Upper lobe of right lung (tissue), 1 donor: ENCODE measurements around the gene DIP2C. TPM values are rescaled to one million over a fixed set of nuclear protein-coding genes. Genes with fewer than 3 reads are reported as not detected.
"Not testable (repeated sequence)": the region's sequence is repeated elsewhere in the genome, so short reads cannot be mapped to it uniquely, and the experiment has no call there.

Experiments used
- ATAC-seq: fragments of 200-7000 bp; cut with Tn5 transposase; one replicate; pipeline ENCODE4 v1.9.1; 2020; ENCODE audit warnings: mild to moderate bottlenecking, moderate library complexity
- DNase-seq: peaks from one replicate; pipeline ENCODE4 v3.0.0-alpha.2; 2020
- H3K27ac ChIP-seq: fragments of 200-600 bp; one replicate; pipeline ENCODE4 v1.8.0; 2022
- H3K27me3 ChIP-seq: fragments of 200-600 bp; one replicate; pipeline ENCODE4 v1.8.0; 2022; ENCODE audit warnings: mild to moderate bottlenecking
- H3K36me3 ChIP-seq: fragments of 200-600 bp; one replicate; pipeline ENCODE4 v1.8.0; 2022
- H3K4me1 ChIP-seq: fragments of 200-600 bp; one replicate; pipeline ENCODE4 v1.8.0; 2022
- H3K4me3 ChIP-seq: fragments of 200-600 bp; one replicate; pipeline ENCODE4 v1.8.0; 2022; ENCODE audit warnings: mild to moderate bottlenecking
- H3K9me3 ChIP-seq: fragments of 200-600 bp; one replicate; pipeline ENCODE4 v1.8.0; 2022
- CTCF ChIP-seq: fragments of 200-600 bp; IDR thresholded peaks from one replicate; pipeline ENCODE4 v1.8.0; 2022; ENCODE audit warnings: antibody characterized with exemption
- intact Hi-C: fragments of 100-400 bp; cut with DNase I; formaldehyde crosslinking; loops from one replicate; pipeline ENCODE4 v1.11.0; 2022
- total RNA-seq: library from RNA; stranded (reverse); fragmentation: NEBNext Ultra II Directional; extraction: Animal tissue kit (Norgen Biotek cat#: 25700); gene quantifications from one replicate; pipeline ENCODE4 v1.2.1, GENCODE V29; 2021
- donor health status: DM: no; HTN: yes; CAD: no; lungs with severe emphysema.

The DIP2C gene
- total RNA-seq, 1 donor from 2014 or later: 17.3 TPM

- intact Hi-C loops: no loop called here
- ATAC-seq (no peak), DNase-seq (no peak)
- no peak for TF ChIP-seq CTCF
- Histone ChIP-seq H3K27me3 (no peaks in the 10 kb centered on the region), H3K4me3 (no peak overlapping the region), H3K4me1 (peaks cover 10% of the 10 kb centered on the region), H3K9me3 (no peaks in the 10 kb centered on the region), H3K36me3 (no peaks in the 10 kb centered on the region), H3K27ac (no peak overlapping the region)
Observed at GRCh38 chr10:661597-662222, 27.8 kb downstream of the DIP2C start.

- Histone ChIP-seq H3K27me3 (no peaks in the 10 kb centered on the region), H3K27ac (no peak overlapping the region), H3K4me3 (no peak overlapping the region), H3K4me1 (peaks cover 10% of the 10 kb centered on the region), H3K36me3 (no peaks in the 10 kb centered on the region), H3K9me3 (no peaks in the 10 kb centered on the region)
- peak; percentile 13 for ATAC-seq
- intact Hi-C loops: no loop called here
- no peak for TF ChIP-seq CTCF
- DNase-seq: peak; percentile 58
Observed at GRCh38 chr10:660970-661596, 28.4 kb downstream of the DIP2C start.

- Histone ChIP-seq H3K27ac (no peak overlapping the region), H3K4me1 (peaks cover 10% of the 10 kb centered on the region), H3K4me3 (no peak overlapping the region), H3K9me3 (no peaks in the 10 kb centered on the region), H3K27me3 (no peaks in the 10 kb centered on the region), H3K36me3 (no peaks in the 10 kb centered on the region)
- ATAC-seq (no peak), DNase-seq (no peak)
- intact Hi-C loops: no loop called here
- TF ChIP-seq CTCF: no peak
Observed at GRCh38 chr10:660413-660969, 29.0 kb downstream of the DIP2C start.

GRCh38 chr10:659688-660141, 29.8 kb downstream of the DIP2C start:
- DNase-seq: no peak
- intact Hi-C loops: no loop called here
- Histone ChIP-seq H3K36me3 (no peaks in the 10 kb centered on the region), H3K9me3 (no peaks in the 10 kb centered on the region), H3K27me3 (no peaks in the 10 kb centered on the region), H3K4me1 (peaks cover 10% of the 10 kb centered on the region), H3K4me3 (no peak overlapping the region), H3K27ac (peak overlapping the region; percentile 11)
- no peak for ATAC-seq
- TF ChIP-seq CTCF: no peak

- H3K4me3 ChIP-seq, H3K27ac ChIP-seq, H3K9me3 ChIP-seq, H3K27me3 ChIP-seq, H3K36me3 ChIP-seq, ATAC-seq, intact Hi-C loops, DNase-seq, H3K4me1 ChIP-seq: not testable (repeated sequence)
Observed at GRCh38 chr10:657816-658350, 31.6 kb downstream of the DIP2C start.

- ATAC-seq: no peak
- TF ChIP-seq CTCF: no peak
Observed at GRCh38 chr10:656883-657282, 32.6 kb downstream of the DIP2C start.

More at GRCh38 chr10:656883-657282, 32.6 kb downstream of the DIP2C start:
- Histone ChIP-seq H3K36me3 (no peaks in the 10 kb centered on the region), H3K4me1 (peaks cover 10% of the 10 kb centered on the region), H3K9me3 (no peaks in the 10 kb centered on the region), H3K27me3 (no peaks in the 10 kb centered on the region), H3K4me3 (no peak overlapping the region), H3K27ac (no peak overlapping the region)
- DNase-seq: no peak
- intact Hi-C loops: no loop called here
